Sigmoid colon (tissue), 7 donors: Measurements from ENCODE around the gene SHC1. TPM values are rescaled to one million over a fixed set of nuclear protein-coding genes. Genes with fewer than 3 reads are reported as not detected.

Source experiments
- DNase-seq: peaks from one replicate; pipeline ENCODE4 v3.0.0-alpha.2; 2019
- H3K27ac ChIP-seq, 4 donors: fragments of 200-600 bp; sonication (generic); one replicate each; pipeline ENCODE4 v1.5.1; 2016 to 2019; ENCODE audit warnings: mild to moderate bottlenecking in 1 of 4
- H3K27me3 ChIP-seq, 3 donors: fragments of 200-600 bp; sonication (generic); one replicate each; pipeline ENCODE4 v1.5.1; 2019; ENCODE audit warnings: mild to moderate bottlenecking in 1 of 3
- H3K36me3 ChIP-seq, 4 donors: fragments of 200-600 bp; sonication (generic); one replicate each; pipeline ENCODE4 v1.5.1; 2016 to 2019
- H3K4me1 ChIP-seq, 4 donors: fragments of 200-600 bp; sonication (generic); one replicate each; pipeline ENCODE4 v1.5.1; 2017 to 2019
- H3K4me3 ChIP-seq, 4 donors: fragments of 200-600 bp; sonication (generic); one replicate each; pipeline ENCODE4 v1.5.1; 2017 to 2019; ENCODE audit warnings: mild to moderate bottlenecking in 2 of 4, moderate library complexity in 1 of 4
- H3K9me3 ChIP-seq, 4 donors: fragments of 200-600 bp in 3 of 4; sonication (generic) in 3 of 4; one replicate each; pipeline versions ENCODE4 v1.5.1 to v1.6.1; 2013 to 2019
- CTCF ChIP-seq, 4 experiments: fragments of 450-650 bp in 3 of 4; fragments of 200-600 bp in 1 of 4; IDR thresholded peaks; one replicate each; pipeline ENCODE4 v1.5.1; 2016 to 2019; ENCODE audit warnings: antibody characterized with exemption in 4 of 4, mild to moderate bottlenecking in 3 of 4, moderate library complexity in 2 of 4
- EP300 ChIP-seq, 4 donors: sonication (generic); formaldehyde crosslinking; IDR thresholded peaks; one replicate each; pipeline ENCODE4 v1.6.1; 2017; ENCODE audit warnings: antibody characterized with exemption in 4 of 4
- POLR2A ChIP-seq, 2 donors: fragments of 450-650 bp; IDR thresholded peaks; one replicate each; pipeline ENCODE4 v1.6.1; 2016; ENCODE audit warnings: antibody characterized with exemption in 2 of 2, mild to moderate bottlenecking in 2 of 2, moderate library complexity in 2 of 2
- POLR2AphosphoS5 ChIP-seq, 4 donors: sonication (generic); formaldehyde crosslinking; IDR thresholded peaks; one replicate each; pipeline ENCODE4 v1.6.1; 2017; ENCODE audit warnings: antibody characterized with exemption in 4 of 4
- WGBS, 2 donors: extraction: QIAGEN DNeasy Blood & Tissue Kit; methylation state at CpG; one replicate each; pipeline ENCODE4 v1.1.7; 2013; 5-methylcytosine and 5-hydroxymethylcytosine counted together
- intact Hi-C: fragments of 100-400 bp; cut with DNase I; formaldehyde crosslinking; loops from one replicate; pipeline ENCODE4 v1.15.1; 2023
- polyA plus RNA-seq, 3 donors: library from polyadenylated mRNA; stranded (reverse); fragments of 200-250 nt; gene quantifications; one replicate each; pipeline ENCODE4 v1.2.3, GENCODE V29; 2013
- total RNA-seq, 4 donors: library from RNA; depleted of rRNA; stranded (reverse); fragments of >200 nt; gene quantifications; one replicate each; pipeline ENCODE4 v1.1.0, GENCODE V29; 2016
- donor health status: healthy with polysubstance abuse.
- donor health status: Bipolar disorder and iron deficiency.
- donor health status: healthy.

The SHC1 gene
- total and polyA plus RNA-seq, 7 donors = 49.2 to 80.4 (median 62.6) TPM

- TF ChIP-seq POLR2A (IDR thresholded peaks at IDR 0.05) (no peak), CTCF (IDR thresholded peaks at IDR 0.05) (no peak), EP300 (IDR thresholded peaks at IDR 0.05) (no peak), POLR2AphosphoS5 (IDR thresholded peaks at IDR 0.05) (no peak)
- Histone ChIP-seq H3K36me3 (peaks cover 0 to 28% (median 9%) of the 10 kb centered on the region in 4 donors), H3K4me3 (no peak overlapping the region), H3K27me3 (no peaks in the 10 kb centered on the region), H3K9me3 (no peaks in the 10 kb centered on the region), H3K4me1 (peaks cover 0 to 59% (median 47%) of the 10 kb centered on the region in 4 donors), H3K27ac (peak overlapping the region in 1 of 4 donors; percentile 88)
- DNase-seq = peak; percentile 59
- intact Hi-C loops = no loop called here
- 89 to 91% methylated on average over 31 of the region's 31 CpGs for WGBS, 2 donors
These were observed 44.4 kb upstream of the SHC1 start for GRCh38 chr1:155014709-155015508.

GRCh38 chr1:155013632-155014031 is 43.1 kb upstream of the SHC1 start:
- DNase-seq = no peak
- Histone ChIP-seq H3K36me3 (peaks cover 0 to 28% (median 9%) of the 10 kb centered on the region in 4 donors), H3K27ac (peak overlapping the region; percentile 28 to 98 (median 76)), H3K4me1 (peaks cover 0 to 70% (median 54%) of the 10 kb centered on the region in 4 donors), H3K4me3 (no peak overlapping the region), H3K9me3 (no peaks in the 10 kb centered on the region), H3K27me3 (no peaks in the 10 kb centered on the region)
- 30 to 31% methylated on average over 8 of the region's 8 CpGs for WGBS, 2 donors
- no peak for TF ChIP-seq POLR2A (IDR thresholded peaks at IDR 0.05)
- TF ChIP-seq EP300 (IDR thresholded peaks at IDR 0.05) = no peak
- no peak for TF ChIP-seq POLR2AphosphoS5 (IDR thresholded peaks at IDR 0.05)
- TF ChIP-seq CTCF (IDR thresholded peaks at IDR 0.05) = no peak
- intact Hi-C loops = no loop called here

- Histone ChIP-seq H3K36me3 (peaks cover 0 to 28% (median 9%) of the 10 kb centered on the region in 4 donors), H3K4me1 (peaks cover 0 to 73% (median 55%) of the 10 kb centered on the region in 4 donors), H3K27ac (peak overlapping the region; percentile 55 to 98 (median 97)), H3K9me3 (no peaks in the 10 kb centered on the region), H3K4me3 (no peak overlapping the region), H3K27me3 (no peaks in the 10 kb centered on the region)
- WGBS, 2 donors = 49 to 70% methylated on average over 3 of the region's 3 CpGs
- intact Hi-C loops = no loop called here
- TF ChIP-seq EP300 (IDR thresholded peaks at IDR 0.05) = no peak
- no peak for TF ChIP-seq CTCF (IDR thresholded peaks at IDR 0.05)
- no peak for TF ChIP-seq POLR2A (IDR thresholded peaks at IDR 0.05)
- no peak for TF ChIP-seq POLR2AphosphoS5 (IDR thresholded peaks at IDR 0.05)
- no peak for DNase-seq
These were observed 42.4 kb upstream of the SHC1 start for GRCh38 chr1:155012776-155013602.

GRCh38 chr1:155012026-155012546 is 41.5 kb upstream of the SHC1 start:
- Histone ChIP-seq H3K36me3 (peaks cover 0 to 28% (median 9%) of the 10 kb centered on the region in 4 donors), H3K4me3 (no peak overlapping the region), H3K4me1 (peaks cover 0 to 73% (median 56%) of the 10 kb centered on the region in 4 donors), H3K9me3 (no peaks in the 10 kb centered on the region), H3K27me3 (no peaks in the 10 kb centered on the region), H3K27ac (peak overlapping the region; percentile 64 to 98 (median 97))
- intact Hi-C loops = no loop called here
- DNase-seq = peak; percentile 90
- WGBS, 2 donors = 5 to 40% methylated on average over 9 of the region's 9 CpGs
- no peak for TF ChIP-seq EP300 (IDR thresholded peaks at IDR 0.05)
- peak in 2 of 4 donors; percentile 16 to 60 for TF ChIP-seq POLR2AphosphoS5 (IDR thresholded peaks at IDR 0.05)
- no peak for TF ChIP-seq CTCF (IDR thresholded peaks at IDR 0.05)
- peak in 1 of 2 donors; percentile 57 for TF ChIP-seq POLR2A (IDR thresholded peaks at IDR 0.05)
